NCI-H82 treated with DMSO at 0.1 percent for 48 hours (cell line): ENCODE data around the gene TRNP1.
"Not testable (repeated sequence)": the region's sequence is repeated elsewhere in the genome, so short reads cannot be mapped to it uniquely, and the experiment has no call there.

Experiments used
- DNase-seq: peaks from one replicate; lab custom pipeline; 2025; ENCODE audit not compliant: unreplicated experiment; lab: John Stamatoyannopoulos, UW

Gene TRNP1

DNA sequence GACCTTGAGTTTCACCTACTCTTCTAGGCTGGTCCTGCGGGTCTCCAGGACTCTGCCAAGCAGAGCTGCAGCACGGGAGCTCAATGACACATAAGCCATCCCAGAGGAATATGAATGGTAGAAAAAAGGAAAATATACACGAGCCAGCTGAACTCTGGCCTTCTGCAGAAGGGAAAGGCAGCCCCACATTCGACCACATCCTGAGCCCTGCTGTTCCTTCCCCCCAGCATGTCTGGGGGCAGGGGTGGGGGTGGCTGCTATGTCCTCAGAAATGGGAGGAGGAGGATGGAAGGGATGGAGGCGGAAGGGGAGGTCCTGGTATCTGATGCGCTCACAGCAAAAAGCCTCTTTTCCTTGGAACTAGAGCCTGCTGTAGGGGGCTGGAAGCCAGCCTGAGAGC, 21.1 kb upstream of the TRNP1 start:
- DNase-seq = no peak

DNA sequence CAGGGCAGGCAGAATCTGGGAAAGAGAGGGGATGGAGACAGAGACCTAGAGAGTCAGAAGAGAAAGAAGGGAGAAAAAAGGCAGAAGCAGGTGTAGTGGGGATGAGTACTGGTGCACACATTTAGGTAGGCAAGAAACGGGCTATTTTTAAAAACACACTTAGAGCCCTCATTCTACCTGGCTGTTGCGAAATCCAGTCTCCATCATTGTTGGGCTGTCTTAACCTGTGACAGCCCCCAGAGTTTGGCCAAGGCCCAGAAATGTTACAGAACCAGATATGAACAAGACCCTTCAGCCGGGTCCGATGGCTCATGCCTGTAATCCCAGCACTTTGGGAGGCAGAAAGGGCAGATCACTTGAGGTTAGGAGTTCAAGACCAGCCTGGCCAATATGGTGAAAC, 20.7 kb upstream of the TRNP1 start:
- DNase-seq = no peak

DNA sequence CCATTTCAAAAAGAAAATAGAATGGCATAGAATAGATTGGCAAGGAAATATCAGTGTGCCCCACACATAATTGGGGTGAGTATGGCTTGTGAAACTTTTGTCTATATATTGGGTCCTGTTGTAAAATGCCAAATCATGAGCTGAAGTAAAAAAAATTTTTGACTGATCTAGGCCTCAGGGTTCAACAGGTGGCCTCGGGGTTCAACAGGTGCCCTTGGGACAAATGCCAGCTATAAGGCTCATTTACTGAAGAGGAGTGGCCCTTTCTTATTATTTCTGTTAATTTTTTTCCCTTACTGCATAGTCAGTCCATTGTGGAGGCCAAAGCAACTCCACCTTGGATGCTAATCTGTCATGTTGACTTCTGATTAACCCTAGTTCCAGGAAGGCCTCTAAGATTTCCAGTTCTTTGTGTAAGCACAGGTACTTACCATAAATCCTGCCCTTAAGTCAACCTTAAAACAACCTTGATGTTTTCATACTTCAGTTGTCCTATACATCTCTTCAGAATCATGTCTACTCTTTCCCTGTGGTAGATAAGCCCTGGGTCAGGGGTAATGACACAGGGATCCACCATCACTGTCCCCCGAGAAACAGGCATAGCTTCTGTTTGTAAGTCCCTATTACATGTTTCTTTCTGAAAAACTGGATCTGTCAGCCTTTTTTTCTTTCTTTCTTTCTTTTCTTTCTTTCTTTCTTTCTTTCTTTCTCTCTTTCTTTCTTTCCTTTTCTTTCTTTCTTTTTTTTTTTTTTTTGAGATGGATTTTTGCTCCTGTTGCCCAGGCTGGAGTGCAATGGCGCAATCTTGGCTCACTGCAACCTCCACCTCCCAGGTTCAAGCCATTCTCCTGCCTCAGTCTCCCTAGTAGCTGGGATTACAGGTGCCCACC, 16.6 kb upstream of the TRNP1 start:
- no peak for DNase-seq

- no peak for DNase-seq
Measured at GRCh38 chr1:26978901-26979300, 14.6 kb upstream of the TRNP1 start.

DNA sequence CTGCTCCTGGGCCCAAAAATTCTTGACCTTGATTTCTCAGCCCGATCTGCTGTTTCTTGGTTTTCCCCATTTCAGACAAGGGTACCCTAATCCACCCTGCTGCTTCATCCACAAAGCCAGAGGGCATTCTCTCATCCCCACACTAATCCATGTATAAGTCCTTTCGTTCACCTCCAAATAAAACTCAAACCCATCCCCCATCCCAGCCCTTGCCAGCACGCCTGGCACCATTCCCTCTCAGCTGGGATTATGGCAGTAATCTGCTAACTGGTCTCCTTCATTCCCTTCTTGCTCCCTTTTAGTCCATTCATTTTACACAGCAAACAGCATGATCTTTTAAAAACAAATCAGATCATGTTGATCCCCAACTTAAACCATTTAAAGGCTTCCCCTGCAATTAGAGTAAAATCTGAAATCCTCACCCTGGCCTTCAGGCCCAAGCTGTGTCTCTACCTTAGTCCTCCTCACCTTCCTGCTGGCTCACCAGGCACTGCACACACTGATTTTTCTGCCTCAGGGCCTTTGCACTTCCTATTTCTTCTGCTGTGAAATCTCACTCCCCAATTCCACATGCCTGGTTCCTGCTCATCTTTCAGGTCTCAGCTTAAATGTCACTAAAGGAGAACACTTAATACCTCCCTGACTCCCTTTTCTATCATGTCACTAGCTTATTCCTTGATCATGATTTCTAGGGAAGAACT, 12.2 kb upstream of the TRNP1 start:
- peak; percentile 99 for DNase-seq

- DNase-seq = no peak
Measured at GRCh38 chr1:26983863-26984262, 9.6 kb upstream of the TRNP1 start.

GRCh38 chr1:26984291-26984690, 9.2 kb upstream of the TRNP1 start:
- DNase-seq = no peak

GRCh38 chr1:26986658-26987057, 6.8 kb upstream of the TRNP1 start:
- DNase-seq = no peak

DNA sequence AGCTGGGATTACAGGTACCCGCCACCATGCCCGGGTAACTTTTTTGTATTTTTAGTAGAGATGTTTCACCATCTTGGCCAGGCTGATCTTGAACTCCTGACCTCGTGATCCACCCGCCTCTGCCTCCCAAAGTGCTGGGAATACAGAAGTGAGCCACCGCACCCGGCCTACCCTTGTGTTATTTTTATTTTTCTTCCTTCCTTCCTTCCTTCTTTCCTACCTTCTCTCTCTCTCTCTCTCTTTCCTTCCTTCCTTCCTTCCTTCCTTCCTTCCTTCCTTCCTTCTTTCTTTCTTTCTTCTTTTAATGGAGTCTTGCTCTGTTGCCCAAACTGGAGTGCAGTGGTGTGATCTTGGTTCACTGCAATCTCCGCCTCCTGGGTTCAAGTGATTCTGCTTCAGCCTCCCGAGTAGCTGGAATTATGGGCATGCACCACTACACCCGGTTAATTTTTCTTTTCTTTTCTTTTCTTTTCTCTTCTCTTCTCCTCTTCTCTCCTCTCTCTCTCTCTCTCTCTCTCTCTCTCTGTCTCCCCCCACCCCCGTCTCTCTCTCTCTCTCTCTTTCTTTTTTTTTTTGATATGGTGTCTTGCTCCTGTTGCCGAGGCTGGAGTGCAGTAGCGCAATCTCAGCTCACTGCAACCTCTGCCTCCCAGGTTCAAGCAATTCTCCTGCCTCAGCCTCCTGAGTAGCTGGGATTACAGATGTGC, 3.9 kb upstream of the TRNP1 start:
- DNase-seq = not testable (repeated sequence)

DNA sequence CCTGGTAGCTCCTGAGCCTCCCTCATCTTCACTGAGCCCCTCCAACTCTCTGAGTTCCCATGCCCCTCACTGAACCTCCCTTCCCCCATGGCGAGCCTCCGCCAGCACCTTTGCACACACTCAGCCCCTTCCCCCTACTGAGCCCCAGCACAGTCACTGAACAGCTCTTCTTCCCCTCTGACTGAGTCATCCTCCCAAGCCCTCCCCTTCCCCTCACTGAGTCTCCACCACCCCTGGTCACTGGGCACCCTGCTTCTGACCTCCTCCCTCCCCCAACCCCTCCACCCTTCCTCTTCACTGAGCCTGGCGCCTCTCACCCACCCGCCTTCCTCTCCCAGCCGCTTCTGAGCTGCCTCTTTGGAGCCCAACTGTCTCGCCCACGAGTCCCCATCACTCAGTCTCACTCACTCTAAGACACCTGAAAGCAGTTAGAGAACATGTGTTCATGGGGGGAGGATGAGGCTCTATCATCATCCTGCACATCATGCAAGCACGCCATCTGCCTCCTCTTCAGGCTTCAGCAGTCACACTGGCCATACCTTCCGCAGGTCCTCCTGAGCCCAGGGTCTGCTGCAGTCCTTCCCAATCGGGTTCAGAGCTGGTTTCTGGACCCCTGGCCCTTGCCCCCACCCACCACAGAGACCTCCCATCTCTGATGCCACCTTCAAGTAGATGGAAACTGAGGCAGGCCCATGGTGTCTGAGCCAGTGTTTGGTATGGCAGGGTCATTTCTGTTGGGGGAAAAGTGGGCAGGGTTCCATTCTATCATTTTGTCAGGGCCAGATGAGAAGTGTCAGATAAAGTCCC, 2.0 kb upstream of the TRNP1 start:
- peak; percentile 75 for DNase-seq

- DNase-seq = no peak
Measured at GRCh38 chr1:26994020-26994786, 711 bp downstream of the TRNP1 start.

- no peak for DNase-seq
Measured at GRCh38 chr1:26994787-26995517, 1.5 kb downstream of the TRNP1 start.

GRCh38 chr1:26996024-26996423, 2.5 kb downstream of the TRNP1 start:
- DNase-seq = no peak

GRCh38 chr1:26996665-26997064, 3.2 kb downstream of the TRNP1 start:
- peak; percentile 81 for DNase-seq

DNA sequence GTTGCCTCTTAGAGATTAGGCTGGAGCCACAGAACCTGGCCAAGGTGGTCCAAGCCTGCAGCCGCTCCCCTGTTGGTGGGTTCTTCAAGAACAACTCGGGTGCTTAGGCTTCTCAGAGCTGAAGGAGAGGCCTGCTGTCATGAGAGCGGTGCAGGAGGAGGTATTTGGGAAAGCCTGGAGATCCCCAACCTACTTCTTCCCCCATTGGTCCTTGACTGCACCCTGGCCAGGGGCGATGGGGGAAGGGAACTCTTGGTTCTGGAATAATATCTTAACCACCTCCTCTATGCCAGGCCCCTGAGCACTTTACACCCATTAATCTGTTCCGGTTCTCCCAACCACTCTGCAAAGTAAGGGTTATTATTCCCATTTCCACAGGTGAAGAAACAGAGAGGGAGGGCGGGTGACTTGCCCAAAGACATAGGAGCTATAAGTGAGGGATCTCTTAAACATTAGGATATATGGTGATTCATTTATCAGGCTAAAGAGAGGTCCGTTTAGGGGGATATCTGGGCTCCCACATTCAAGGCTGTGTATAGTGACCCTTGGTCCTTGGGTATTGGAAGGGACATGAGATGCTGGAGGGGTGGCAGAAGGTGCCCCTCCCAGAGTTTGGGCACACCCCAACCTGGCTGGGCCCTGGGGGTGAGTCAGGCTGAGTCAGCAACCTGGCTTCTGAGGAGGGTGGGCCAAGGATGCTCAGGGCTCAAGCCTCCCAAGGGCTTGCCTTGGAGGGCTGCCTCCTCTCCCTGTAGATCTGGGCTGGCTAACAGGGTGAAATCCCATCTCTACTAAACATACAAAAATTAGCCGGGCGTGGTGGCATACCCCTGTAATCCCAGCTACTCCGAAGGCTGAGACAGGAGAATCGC, 5.2 kb downstream of the TRNP1 start:
- no peak for DNase-seq

- no peak for DNase-seq
Measured at GRCh38 chr1:26999440-26999987, 6.0 kb downstream of the TRNP1 start.

DNA sequence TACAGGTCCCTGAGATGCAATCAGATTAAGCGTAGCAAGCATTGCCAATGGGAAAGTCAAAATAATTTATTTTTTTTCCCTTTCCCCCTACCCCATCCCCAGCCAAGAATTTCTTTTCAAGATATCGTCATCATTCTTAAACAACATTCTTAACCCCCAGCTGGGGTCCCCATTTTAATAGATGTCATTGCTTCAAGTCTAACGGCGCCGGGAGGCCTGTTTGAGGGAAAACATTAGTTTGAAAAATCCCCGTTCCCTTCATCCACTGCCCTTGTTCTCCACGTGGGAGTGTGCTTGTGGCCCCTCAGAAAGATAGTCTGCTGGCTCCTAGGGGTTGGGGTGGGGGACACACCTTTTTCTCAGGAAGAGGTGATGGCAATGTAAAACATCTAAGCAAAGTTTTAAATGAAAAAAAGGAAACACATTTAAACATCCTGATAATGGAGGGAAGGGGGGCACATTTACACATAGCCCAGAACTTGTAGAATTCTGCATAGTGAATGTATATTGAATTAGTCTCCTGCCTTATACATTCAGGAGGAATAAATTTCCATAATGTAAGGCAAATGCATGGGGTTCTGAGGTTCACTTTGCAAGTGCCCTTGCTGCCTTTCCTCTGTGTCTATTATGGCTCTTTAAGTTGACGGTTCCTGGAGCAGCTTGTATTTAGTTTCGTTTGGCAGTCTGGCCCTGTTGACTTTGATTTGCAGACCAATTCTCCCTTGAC, 6.8 kb downstream of the TRNP1 start:
- DNase-seq = no peak
